ENCODE data around the gene COPA.
"Not testable (repeated sequence)": the region's sequence is repeated elsewhere in the genome, so short reads cannot be mapped to it uniquely, and the experiment has no call there.

Gene COPA

DNA sequence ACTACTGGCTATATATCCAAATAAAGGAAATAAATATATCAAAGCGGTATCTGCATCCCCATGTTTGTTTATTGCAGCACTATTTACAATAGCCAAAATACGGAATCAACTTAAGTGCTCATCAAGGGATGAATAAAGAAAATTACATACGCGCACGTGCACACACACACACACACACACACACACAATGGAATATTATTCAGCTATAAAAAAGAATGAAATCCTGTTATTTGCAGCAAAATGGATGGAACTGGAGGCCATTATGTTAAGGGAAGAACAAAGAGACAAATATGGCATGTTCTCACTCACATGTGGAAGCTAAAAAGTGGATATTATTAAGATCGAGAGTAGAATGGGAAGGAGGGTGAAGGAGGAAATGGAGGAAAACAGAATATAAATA is 20.2 kb downstream of the COPA start:
- no peak for DNase-seq

DNA sequence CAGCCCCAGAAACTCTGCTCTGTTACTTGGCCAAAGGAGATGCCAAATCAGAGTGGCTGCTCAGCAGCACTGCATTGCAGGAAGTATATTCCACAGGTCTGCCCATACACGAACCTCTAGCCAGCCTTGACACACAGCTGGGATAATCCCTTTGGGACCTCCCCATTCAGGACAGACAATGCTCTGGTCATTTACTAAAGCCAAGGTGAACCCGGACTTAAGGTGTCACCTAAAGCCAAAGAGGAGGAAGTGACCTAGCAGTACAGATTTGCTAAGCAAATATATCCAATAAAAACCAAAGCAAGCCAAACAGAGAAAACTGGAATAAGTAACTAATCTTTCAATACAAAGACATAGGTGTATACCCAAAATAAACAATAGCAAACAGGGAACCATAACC is 27.7 kb downstream of the COPA start:
- no peak for DNase-seq

DNA sequence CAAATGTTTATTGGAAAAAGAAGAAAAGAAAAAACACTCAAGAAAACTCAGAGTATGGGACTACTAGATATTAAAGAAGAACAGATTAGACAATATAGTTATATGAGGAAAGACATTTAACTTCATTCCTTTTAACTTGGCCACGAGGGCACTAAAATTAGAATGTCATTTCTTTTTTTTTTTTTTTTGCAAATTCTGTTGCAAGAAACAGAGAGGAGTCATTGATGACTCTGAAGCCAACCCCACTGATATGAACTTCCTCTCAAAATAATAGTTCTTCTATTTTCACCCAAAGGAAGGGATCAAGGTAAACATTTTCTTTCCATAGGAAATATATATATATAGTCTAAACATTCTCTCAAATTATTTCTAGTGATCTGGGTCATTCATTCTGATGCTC is 33.5 kb downstream of the COPA start:
- no peak for DNase-seq

DNA sequence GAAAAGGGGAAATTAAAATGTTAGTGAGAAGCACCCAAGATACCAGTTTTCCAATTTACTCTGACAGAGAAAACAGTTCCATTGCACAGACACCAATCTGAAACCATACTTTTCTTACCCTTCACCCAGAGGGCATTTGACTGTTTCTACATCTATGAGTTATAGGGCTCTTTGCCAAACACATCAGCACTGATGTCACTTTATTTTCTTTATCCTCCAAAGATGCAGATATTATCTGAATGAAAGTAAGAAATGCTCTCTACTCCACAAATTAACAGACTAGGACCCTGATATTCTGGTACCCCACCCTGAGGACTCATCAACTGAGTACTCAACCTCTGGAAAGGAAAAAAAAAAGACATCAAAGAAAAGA is 33.9 kb downstream of the COPA start:
- no peak for DNase-seq

DNA sequence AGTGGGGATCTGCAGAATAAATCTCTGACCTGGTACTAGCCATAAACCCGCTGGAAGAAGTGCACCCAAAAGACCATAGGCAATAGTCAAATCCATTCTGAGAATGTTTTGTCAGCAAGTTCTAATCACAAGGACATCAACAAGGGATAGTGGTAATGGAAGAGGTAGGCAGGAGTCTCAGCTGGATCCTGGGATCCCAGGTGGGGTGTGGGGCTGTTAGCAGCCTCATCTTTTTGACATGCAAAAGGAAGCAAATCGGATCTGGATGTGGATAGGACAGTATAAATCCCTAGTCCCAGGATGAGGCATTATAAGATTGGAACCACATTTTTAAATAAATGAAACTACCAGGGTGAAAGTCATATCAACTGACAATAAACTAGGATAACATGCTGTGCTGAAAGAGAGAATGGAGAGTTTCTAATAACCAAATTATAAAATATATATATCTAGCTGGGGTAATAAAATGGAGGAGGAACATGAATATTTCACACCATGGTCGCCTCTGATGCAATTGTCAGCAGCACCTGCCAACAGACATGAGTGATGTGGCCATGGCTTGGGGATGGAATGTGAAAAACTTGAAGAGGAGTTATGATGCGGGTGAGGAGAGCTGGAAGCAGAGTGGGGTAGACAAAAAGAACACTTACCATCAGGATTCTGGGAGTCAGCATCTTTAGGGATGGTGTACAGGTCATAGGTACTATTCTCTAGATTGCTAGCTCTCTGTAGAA is 34.4 kb downstream of the COPA start:
- DNase-seq = no peak

DNA sequence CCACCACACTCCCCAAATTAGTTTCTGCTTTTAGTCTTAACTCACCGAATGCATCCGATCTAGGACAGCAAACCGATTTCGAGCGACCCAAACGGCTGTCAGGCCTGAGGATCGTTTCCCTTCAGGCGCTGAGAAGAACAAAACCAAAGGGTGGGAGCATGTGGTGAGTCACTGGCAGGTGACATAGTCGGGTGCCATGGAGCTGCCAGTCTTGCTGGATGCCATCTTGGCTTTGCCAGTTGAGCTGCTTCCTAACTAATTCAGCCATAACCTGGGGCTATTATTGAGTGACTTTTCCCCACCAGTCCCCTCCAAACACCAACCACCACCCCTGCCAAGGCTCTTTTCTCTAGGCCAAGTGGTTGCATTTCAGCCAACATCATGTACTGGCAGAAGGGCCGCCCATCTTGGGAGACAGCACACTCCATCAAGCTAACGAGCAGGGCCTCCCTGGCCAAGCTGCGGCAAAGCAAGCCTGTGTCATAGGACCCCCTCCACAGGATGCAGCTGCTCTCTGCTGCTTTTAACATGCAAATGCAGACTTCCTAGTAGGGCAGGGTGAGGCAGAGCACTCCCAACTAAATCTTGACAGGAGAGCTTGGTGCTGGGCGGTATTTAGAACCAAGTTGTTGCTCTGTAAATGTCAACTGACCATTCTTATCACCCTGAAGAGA is 35.8 kb downstream of the COPA start:
- no peak for DNase-seq

DNA sequence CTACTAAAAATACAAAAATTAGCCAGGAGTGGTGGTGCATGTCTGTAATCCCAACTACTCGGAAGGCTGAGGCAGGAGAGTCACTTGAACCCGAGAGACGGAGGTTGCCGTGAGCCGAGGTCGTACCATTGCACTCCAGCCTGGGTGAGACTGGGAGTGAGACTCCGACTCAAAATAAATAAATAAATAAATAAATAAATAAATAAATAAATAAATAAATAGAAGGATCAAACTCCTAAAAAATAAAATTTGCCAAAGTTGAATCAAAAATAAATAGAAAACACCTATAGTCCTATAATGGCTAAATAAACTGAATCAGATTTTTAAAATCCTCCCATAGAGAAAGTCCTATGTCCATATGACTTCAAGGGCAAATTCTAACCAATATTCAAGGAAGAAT is 42.9 kb downstream of the COPA start:
- DNase-seq = no peak

DNA sequence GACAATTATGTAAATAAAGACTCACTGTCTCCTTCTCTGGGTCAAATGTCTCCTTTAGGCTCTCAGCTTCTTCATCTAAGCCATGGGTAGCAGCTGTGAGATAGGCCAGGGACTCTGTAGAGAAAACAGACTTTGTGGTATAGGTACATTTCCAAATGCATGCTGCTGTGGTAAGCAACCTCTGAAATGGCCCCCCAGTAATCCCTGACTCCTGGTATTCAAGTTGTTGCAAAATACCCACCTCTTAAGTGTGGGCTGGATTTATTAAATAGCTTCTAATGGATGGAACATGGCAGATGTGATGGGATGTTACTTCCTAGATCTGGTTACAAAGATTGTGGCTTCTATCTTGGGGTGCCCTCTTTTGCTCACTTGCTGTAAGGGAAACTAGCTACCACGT is 47.0 kb downstream of the COPA start:
- DNase-seq = no peak

DNA sequence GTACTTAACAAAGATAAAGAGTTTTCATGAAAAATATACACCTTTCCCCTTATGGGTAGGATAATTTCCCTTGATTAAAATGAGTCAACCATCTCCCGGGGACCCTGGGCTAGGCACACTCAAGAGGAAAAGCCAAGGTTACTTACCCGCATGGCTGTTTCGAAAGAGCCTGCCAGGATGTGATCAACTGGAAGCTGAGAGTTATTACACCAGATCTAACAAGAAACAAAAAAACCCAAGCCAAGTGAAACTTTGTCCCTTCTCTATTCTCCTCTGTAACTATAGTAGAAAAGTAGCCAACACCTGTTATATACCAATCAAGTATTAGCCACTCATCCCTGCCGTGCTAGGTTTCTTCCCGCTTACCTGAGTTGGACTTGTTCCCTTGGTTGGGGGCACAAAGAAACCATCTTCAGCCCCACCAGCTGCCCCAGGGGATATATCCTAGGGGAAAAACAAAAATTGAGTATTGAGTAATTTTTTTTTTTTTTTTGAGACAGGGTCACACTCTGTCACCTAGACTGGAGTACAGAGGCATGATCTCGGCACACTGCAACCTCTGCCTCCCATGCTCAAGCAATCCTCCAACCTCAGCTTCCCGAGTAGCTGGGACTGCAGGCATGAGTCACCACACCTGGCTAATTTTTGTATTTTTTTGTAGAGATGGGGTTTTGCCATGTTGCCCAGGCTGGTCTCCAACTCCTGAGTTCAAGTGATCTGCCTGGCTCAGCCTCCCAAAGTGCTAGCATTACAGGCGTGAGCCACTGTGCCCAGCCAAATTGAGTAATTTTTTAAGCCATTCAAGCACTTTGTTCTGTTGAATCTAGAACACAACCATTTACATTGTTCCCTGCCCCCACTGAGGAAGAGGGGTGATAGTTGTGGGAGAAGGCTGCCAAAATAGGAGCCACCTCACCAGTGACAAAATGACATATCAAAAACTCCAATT is 49.8 kb downstream of the COPA start:
- no peak for DNase-seq

DNA sequence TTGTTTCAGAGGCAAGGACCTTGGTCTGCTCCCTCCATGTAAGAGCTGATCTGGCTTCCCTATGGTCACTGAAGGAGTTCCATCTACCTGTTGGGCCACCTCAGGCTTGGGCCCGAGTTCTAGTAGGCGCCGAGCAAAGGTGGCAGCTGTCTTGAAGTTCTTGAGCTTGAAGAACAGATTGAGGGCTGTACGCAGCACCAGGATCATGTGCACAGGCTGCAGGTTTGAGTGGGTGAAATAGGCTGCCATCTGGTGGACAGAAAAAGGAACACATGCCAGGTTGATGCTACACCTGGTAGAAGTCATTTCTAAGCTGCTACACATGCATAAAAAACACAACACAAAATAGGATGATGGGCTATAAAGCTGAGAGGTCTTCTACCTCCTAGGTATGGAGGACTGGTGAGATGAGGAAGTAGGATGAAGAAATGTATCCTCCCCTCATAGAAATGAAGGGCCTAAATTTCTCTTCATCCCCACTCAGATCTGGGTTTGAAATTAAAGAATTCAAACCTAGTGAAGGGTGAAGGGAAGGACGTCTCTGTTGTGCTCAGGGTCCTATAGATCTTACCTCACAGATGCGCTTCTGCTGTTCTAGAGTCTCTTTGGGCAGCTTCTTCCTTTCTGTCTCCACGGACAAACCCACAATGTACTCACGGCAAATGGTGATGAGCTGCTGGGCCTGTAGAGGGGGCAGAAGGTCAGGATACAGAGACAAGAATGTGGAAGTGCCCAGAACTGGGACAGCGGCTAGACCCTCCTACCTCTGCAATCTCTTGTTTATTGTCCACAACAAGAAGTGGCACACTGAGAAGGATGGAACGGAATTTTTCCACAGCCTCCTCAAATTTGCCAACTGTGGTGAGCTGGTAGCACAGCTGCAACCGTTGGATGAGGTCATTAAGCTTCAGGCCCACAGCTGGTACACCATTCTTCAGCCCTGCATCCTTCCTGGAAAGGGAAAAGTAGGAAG is 51.5 kb downstream of the COPA start:
- DNase-seq = peak; percentile 53

DNA sequence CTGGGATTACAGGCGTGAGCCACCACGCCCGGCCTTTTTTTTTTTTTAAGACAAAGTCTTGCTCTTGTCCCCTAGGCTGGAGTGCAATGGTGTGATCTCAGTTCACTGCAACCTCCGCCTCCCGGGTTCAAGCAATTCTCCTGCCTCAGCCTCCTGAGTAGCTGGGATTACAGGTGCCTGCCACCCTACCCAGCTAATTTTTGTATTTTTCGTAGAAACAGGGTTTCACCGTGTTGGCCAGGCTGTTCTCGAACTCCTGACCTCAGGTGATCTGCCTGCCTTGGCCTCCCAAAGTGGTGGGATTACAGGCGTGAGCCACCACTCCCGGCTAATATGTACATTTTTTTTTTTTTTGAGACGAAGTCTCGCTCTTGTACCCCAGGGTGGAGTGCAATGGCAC is 55.3 kb downstream of the COPA start:
- not testable (repeated sequence) for DNase-seq

DNA sequence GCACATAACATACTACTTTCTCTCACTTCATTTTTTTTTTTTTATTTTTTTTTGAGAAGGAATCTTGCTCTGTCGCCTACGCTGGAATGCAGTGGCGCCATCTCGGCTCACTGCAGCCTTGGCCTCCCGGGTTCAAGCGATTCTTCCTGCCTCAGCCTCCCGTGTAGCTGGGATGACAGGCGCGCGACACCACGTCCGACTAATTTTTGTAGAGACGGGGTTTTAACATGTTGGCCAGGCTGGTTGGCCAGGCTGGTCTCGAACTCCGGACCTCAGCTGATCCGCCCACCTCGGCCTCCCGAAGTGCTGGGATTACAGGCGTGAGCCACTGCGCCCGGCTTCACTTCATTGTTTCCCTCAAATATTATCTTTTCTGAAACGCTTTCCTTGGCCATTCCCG is 57.5 kb downstream of the COPA start:
- DNase-seq = no peak

DNA sequence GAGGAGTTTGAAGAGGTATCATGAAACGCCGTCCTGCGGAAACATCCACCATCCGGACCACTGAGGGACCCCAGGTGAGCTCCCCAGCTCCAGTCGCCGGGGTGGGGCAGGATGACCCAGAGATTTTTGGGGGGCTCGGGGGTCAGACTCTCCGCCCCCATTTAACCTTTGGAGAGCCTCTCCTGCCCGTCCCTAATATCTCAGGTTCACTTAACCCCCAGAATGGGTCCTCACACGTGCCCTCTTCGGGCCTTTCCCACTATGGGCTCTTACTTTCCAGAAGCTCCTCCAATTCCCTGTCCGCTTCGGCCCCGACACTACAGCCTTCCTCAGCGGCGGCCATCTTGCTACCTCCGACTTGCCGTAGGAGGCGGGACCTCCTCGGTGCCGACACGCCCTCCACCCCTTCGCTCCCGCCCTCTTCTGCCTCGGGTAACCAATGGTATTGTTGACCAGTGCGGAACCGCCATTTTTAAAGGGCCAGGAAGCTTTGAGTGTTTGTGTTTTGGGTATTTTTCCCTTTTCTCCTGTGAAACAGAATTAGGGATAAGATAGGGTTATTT is 58.2 kb downstream of the COPA start, which contains the start of gene PEX19:
TSS of gene PEX19 (minus strand) at position 352 of the 563 bp plus-strand sequence. CDS start at position 343, 9 bp downstream.
- peak; percentile 92 for DNase-seq

DNA sequence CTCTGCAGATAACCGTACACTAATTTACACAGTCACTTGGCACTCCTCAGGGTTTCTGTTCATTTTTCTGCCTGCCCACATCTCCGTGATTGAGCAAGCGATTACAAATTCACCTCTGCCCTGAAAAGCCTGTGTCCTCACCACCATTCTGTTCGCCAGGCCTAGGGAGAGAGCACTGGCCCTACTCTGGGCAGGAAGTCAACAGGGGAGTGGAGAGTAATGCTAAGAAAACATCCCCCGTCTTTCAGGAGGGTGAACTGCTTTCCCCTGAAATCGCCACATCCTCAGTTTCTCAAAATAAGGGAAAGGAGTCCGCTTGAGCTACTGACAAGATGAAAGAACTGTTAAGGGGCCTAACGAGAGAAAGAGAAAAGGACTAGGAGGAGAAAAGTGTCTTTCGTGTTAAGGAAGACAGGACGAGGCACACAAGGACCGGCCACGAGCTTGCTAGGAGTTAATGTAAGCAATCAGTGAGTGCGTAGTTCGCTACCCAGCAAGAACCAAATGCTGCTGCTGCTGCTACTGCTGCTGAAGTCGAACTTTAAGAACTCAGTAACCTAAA is 58.7 kb downstream of the COPA start:
- peak; percentile 17 for DNase-seq

DNA sequence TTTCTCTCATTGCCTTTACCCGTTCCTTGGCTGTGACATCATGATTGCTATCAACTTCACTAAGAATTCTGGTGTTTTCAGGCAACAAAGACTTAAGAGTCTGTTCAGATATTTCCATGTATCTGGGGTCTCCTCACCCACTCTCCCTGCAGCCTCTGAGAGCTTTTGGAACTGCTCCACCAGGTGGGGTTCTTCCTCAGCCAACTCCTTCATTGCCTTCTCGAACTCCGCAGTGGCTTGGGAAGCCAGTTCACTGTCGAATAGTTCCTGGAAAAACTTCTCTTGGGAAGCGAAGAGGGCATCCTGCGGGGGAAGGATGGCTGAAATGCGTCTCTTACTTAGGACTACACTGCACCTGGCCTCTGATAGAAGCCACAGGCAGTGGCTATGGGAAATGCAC is 60.2 kb downstream of the COPA start:
- no peak for DNase-seq

DNA sequence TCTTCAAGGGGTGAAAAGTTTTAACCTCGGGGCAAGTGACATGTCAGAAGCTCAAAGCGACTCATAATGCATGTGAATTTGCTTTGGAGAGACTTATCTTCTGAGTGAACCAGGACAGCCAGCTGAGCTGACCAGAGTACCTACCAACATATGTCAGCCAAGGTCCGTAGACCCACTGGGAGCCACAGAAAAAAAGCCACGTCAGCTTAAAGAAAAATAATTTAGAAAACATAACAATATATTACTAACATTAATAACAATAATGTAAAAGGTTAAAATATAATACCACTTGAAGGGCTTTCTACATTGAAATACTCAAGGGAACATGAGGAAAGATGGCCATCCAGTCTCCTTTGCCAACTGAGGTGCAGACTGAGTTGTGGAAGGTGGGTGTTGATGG is 65.1 kb downstream of the COPA start:
- no peak for DNase-seq

DNA sequence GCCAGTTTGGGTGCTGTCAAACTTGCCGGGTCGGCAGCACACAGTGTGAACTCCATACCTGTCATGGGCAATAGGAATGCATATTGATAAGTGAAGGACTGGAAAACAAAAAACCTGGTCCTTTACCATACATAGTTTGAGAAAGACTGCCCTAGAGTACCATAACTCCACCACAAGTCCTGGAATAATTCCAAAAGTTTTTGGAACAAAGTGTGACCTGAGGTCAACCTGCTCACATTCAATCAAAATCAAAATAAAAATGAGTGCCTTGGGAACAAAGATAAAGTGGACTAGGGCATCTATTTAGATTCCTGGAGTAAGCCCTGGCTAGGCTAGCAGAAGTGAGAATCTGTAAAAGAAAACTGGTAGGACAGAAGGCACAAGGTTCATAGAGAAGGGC is 65.7 kb downstream of the COPA start:
- DNase-seq = no peak

DNA sequence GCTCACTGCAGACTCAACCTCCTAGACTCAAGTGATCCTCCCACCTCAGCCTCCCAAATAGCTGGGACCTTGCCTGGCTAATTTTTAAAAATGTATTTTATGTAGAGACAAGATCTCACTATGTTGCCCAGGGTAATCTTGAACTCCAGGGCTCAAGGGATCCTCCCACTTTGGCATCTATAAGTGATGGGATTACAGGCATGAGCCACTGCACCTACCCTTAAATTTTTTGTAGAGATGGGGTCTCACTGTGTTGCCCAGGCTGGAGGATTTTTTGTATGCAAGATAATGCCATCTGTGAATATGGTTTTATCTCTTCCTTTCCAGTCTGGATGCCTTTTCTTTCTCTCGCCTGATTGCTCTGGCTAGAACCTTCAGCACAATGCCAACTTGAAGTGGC is 72.0 kb downstream of the COPA start:
- no peak for DNase-seq

DNA sequence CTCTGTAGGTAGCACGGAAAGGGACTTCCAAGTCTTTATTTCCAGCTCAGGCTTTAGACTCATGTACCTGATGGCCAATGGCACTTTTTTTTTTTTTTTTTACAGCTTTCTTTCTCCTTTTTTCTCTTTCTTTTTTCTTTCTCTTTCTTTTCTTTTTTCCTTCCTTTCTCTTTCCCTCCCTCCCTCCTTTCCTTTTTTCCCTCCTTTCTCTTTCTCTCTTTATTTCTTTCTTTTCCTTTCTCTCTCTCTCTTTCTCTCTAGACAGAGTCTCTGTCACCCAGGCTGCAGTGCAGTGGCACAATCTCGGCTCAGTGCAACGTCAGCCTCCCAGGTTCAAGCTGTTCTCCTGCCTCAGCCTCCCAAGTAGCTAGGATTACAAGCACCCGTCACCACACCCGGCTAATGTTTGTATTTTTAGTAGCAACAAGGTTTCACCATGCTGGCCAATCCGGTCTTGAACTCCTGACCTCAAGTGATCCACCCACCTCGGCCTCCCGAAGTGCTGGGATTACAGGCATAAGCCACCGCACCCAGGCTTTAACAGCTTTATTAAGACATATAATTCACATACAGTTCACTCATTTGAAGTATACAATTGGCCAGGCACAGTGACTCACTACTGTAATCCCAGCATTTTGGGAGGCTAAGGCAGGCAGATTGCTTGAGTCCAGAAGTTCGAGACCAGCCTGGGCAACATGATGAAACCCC is 75.6 kb downstream of the COPA start:
- no peak for DNase-seq

DNA sequence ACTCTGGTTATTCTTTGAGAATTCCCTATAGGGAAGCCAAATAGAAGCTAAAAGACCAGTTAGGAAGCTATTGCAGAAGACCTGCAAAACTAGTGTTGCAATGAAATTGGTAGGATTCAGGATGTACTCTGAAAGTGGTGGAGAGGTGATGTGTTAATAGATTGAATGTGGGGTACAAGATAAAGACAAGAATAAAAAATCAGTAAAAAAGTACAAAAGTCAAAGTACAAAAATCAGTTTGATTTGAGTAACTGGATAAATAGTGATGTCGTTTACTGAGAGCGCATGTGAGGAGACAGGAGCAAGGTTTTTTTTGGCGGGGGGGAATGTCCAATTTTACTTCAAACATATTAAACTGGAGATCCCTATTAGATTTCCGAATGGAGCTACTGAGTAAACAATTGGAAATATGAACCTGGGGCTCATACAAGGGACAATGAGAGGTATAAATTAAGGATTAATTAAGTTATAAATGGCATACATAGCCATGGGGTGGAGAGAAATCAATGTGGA is 78.2 kb downstream of the COPA start:
- DNase-seq = no peak
